ENCODE data around the gene OR4D9. TPM values are rescaled to one million over a fixed set of nuclear protein-coding genes. Genes with fewer than 3 reads are reported as not detected.
A peak's percentile ranks its signal among the peaks of the same experiment; 100 is the strongest.
"Not testable (repeated sequence)": the region's sequence is repeated elsewhere in the genome, so short reads cannot be mapped to it uniquely, and the experiment has no call there.

Gene OR4D9
- not detected for total RNA-seq

DNA sequence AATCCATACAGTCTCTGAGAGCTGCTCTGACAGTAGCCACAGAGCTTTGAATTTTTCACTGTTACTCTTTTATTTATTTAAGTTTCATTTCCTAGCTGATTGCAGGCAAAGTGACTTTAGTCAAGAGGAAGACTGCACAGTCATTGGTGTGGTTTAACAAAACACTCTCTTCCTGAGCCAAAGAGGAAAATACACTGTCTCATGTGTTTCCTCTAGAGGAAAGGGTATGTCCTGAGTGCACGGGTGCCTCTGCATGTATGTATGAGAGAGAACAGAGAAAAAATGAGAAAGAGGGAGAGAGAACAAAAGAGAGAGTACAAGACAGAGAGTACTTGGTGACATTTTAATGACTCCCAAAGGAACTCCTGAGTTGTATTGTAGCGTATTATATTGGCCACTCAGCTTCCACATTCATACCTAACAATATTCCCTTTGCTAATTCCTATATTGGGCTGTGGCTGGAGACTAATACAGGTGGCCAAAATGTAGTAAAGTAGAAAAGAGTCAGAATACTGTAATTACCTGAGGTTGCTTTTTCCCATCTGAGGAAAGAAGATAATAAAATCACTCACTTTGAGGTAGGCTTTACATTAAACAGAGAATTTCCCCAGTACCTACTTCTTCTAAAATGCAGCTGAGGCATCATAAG is at the start of gene OR4D9:
Gene OR4D9, plus strand, starts transcription at position 599 of the 649 bp plus-strand sequence. CDS start 3,374 bp downstream, outside the sequence.
- Mint-ChIP-seq H3K36me3 (peaks cover 7% of the 10 kb centered on the region), H3K27me3 (peaks cover 2% of the 10 kb centered on the region), H3K9me3 (peaks cover 7% of the 10 kb centered on the region), H3K27ac (peak within 1 kb of the TSS; percentile 79), H3K4me3 (peak within 1 kb of the TSS; percentile 24), H3K4me1 (peaks cover 27% of the 10 kb centered on the region)
- DNase-seq (no peak), ATAC-seq (ENCODE audit: low read depth) (peak; percentile 98)
- POLR2A ChIA-PET: interaction anchor here (0.6 to 1.4 kb wide), 3 partner anchors 105 to 1711 kb away, joined by 3 to 6 read pairs (median 3); partner anchors contain the start of genes OSBP and PATL1

DNA sequence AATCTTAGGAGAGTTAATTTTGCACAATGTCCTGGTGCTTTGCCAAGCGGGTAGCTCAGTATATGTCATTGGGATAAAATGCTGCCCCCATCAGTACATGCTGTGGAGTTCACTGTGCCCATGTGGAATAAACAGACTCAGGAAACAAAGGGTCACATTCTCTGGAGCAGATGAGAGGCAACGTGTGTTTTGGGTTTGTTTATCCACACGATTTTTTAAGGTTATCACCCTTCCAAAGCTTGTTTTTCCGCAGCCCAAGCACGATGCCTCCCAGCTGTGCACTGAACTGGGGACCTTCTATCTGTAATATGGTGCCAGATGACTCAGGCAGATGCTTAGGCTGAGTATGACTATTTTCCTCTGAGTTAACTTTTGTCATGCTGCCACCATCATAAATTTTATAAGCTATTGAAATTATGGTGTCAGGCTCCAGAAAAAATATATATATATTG is 48.1 kb upstream of the OR4D9 start:
- Mint-ChIP-seq H3K27ac (no peak overlapping the region), H3K36me3 (no peaks in the 10 kb centered on the region), H3K9me3 (no peaks in the 10 kb centered on the region), H3K27me3 (peaks cover 16% of the 10 kb centered on the region), H3K4me3 (no peak overlapping the region), H3K4me1 (no peaks in the 10 kb centered on the region)
- ATAC-seq (ENCODE audit: low read depth): no peak
- POLR2A ChIA-PET: no interaction called here
- DNase-seq: no peak

DNA sequence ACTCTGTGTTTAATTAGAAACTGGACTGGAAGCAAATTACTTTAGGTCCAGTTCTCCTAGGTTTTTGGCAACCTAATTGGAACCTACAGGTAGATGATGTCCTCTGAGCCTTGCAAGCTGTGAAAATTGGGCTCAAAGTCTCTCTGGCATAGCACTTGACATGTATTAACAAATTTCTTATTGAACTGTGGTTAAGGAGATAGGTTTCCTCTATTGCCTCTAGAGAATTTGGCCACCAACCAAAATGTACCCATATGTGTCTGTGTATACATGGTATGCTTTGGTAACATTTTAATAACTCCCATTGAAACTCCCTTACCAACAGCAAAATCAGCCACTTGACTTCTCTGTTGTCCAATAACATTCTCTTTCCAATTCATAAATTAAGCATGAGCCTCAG is 38.3 kb upstream of the OR4D9 start, which contains the start of gene OR4D10:
Gene OR4D10, plus strand, starts transcription at position 301 of the 400 bp plus-strand sequence. CDS start 4,115 bp downstream, outside the sequence.
- no peak for ATAC-seq (ENCODE audit: low read depth)
- peaks cover 16% of the 10 kb centered on the region for H3K27me3 Mint-ChIP-seq
- POLR2A ChIA-PET: interaction anchor here (0.5 kb wide), 1 partner anchor 796 kb away, joined by 3 read pairs; no protein-coding TSS in a partner anchor

DNA sequence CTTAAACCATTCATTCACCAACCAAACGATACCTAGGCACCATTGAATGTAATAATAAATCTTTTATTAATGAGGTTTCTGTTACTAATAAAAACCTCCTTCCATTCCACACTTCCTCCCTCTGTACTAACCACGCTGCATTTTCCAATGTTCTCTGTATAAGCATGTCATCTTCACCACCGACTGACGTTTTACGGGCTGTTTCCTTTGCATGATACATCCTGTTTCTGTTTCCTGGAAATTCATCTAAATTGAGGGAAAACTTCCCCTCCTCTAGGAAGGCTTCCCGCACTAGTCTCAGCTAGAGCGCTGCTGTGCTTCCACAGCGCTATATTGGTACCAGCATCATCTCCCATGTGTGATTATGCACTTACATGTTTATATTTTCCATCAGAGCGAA is 36.2 kb upstream of the OR4D9 start:
- Mint-ChIP-seq H3K27ac (no peak overlapping the region), H3K36me3 (no peaks in the 10 kb centered on the region), H3K4me1 (no peaks in the 10 kb centered on the region), H3K9me3 (no peaks in the 10 kb centered on the region), H3K27me3 (peaks cover 12% of the 10 kb centered on the region), H3K4me3 (no peak overlapping the region)
- DNase-seq: no peak
- POLR2A ChIA-PET: no interaction called here
- no peak for ATAC-seq (ENCODE audit: low read depth)

More for the DNA sequence above, 38.3 kb upstream of the OR4D9 start, which contains the start of gene OR4D10:
- H3K4me3 Mint-ChIP-seq: no peak within 1 kb of the TSS
- no peaks in the 10 kb centered on the region for H3K36me3 Mint-ChIP-seq
- no peaks in the 10 kb centered on the region for H3K9me3 Mint-ChIP-seq
- no peaks in the 10 kb centered on the region for H3K4me1 Mint-ChIP-seq
- H3K27ac Mint-ChIP-seq: no peak within 1 kb of the TSS
- DNase-seq: no peak

DNA sequence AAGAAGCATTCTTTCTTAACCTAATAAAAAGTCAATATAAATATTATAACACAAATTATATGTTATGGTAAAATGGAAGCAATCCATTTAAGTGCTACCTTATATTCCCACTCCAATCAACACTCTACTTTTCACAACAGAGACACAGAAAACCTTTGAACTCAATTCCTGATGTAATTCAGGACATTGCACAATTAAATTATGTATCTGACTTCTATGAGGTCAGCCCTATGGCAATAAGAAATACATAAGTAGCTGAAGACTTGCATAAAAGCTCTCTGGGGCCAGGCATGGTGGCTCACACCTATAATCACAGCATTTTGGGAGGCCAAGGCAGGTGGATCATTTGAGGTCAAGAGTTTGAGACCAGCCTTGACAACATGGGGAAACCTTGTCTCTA is 31.4 kb upstream of the OR4D9 start:
- H3K9me3 Mint-ChIP-seq: no peaks in the 10 kb centered on the region
- POLR2A ChIA-PET: no interaction called here
- H3K4me3 Mint-ChIP-seq: no peak overlapping the region
- DNase-seq (no peak), ATAC-seq (ENCODE audit: low read depth) (no peak)
- H3K27me3 Mint-ChIP-seq: peaks cover 9% of the 10 kb centered on the region
- no peaks in the 10 kb centered on the region for H3K4me1 Mint-ChIP-seq
- H3K27ac Mint-ChIP-seq: no peak overlapping the region
- no peaks in the 10 kb centered on the region for H3K36me3 Mint-ChIP-seq

DNA sequence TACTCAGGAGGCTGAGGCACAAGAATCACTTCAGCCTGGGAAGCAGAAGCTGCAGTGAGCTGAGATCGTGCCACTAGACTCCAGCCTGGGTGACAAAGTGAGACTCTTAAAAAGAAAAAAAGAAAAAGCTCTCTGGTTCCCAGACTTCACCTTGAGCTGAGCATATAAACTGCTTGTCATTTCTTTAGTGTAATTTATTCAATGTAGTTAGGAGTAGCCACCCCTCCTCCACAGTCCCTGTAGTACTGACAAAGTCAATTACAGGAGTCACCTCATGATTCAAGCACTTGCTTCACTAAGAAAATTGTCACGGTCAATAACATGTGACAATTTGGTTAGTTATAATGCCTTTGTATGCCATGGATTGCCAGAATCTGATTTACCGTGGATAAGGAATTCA is 31.0 kb upstream of the OR4D9 start:
- Mint-ChIP-seq H3K36me3 (no peaks in the 10 kb centered on the region), H3K27me3 (peaks cover 9% of the 10 kb centered on the region), H3K27ac (no peak overlapping the region), H3K4me3 (no peak overlapping the region), H3K9me3 (no peaks in the 10 kb centered on the region), H3K4me1 (no peaks in the 10 kb centered on the region)
- POLR2A ChIA-PET: no interaction called here
- no peak for ATAC-seq (ENCODE audit: low read depth)
- no peak for DNase-seq

DNA sequence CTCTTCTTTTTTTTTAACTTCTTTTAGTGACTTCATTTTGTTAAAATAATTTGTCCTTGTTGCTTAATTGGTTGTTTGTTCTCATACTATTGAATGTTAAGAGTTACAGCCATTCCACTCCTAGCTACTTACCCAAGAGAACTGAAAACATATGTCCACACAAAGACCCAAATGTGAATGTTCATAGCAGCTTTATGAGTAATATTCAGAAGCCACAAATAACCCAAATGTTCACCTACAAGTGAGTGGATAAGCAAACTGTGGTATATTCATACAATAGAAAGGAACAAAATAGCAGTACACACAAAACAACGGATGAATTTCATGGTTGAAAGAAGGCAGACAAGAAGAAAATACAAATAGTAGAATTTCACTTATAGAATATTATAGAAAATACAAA is 9.4 kb upstream of the OR4D9 start:
- Mint-ChIP-seq H3K36me3 (peaks cover 1% of the 10 kb centered on the region), H3K27me3 (peaks cover 11% of the 10 kb centered on the region), H3K9me3 (peaks cover 5% of the 10 kb centered on the region), H3K4me3 (no peak overlapping the region), H3K27ac (no peak overlapping the region), H3K4me1 (peaks cover 8% of the 10 kb centered on the region)
- POLR2A ChIA-PET: interaction anchor here (0.6 kb wide), 1 partner anchor 35 kb away, joined by 4 read pairs; no protein-coding TSS in a partner anchor
- no peak for ATAC-seq (ENCODE audit: low read depth)
- DNase-seq: no peak

DNA sequence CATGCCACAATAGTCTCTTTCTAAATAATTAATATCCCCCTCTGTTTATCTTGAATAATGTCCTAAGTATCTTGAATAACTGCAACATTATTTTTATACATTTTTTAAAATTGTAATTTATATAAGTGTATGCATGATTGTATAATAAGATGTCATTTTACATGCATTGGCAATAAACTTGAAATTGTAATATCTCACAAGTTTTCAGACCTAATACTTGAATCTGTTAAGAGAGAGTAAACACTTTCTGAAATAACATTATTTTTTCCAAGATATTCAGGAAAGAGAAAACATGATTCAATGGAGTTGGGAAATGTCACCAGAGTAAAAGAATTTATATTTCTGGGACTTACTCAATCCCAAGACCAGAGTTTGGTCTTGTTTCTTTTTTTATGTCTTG is 8.1 kb upstream of the OR4D9 start, which contains the start of gene OR4D11:
Gene OR4D11, plus strand, starts transcription at position 301 of the 400 bp plus-strand sequence. Its CDS starts 0 bp downstream, at position 301.
- POLR2A ChIA-PET: no interaction called here
- H3K27ac Mint-ChIP-seq: no peak within 1 kb of the TSS
- ATAC-seq (ENCODE audit: low read depth): no peak

DNA sequence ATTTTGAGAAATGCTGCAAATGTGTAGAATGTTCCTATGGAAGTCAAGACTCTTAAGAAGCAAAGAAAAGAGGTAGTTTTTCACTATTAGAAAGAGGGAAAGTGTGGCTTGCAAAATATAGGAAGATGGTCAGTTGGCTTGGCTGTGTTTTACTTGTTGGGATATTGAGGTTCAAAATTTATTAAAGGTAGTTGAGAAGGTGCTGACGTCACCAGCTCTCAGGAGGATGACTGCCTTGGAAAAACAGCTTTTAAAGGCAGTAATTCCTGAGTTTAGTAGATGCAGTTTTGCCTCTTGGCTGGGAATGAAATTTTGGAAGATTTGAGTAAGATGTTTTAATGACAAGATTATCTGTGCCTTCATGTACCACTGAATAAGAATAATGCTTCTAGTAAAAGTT is 336 bp downstream of the OR4D9 start:
- POLR2A ChIA-PET: interaction anchor here (0.7 kb wide), 2 partner anchors 47 to 49 kb away, joined by 4 to 5 read pairs; no protein-coding TSS in a partner anchor
- H3K9me3 Mint-ChIP-seq: peaks cover 7% of the 10 kb centered on the region
- DNase-seq (no peak), ATAC-seq (ENCODE audit: low read depth) (no peak)
- H3K4me1 Mint-ChIP-seq: peaks cover 27% of the 10 kb centered on the region
- peaks cover 2% of the 10 kb centered on the region for H3K27me3 Mint-ChIP-seq
- no peak overlapping the region for H3K27ac Mint-ChIP-seq
- H3K4me3 Mint-ChIP-seq: no peak overlapping the region
- H3K36me3 Mint-ChIP-seq: peaks cover 7% of the 10 kb centered on the region

More for the DNA sequence above, 8.1 kb upstream of the OR4D9 start, which contains the start of gene OR4D11:
- peaks cover 8% of the 10 kb centered on the region for H3K4me1 Mint-ChIP-seq
- peaks cover 1% of the 10 kb centered on the region for H3K36me3 Mint-ChIP-seq
- H3K9me3 Mint-ChIP-seq: peaks cover 5% of the 10 kb centered on the region
- no peak within 1 kb of the TSS for H3K4me3 Mint-ChIP-seq
- peaks cover 5% of the 10 kb centered on the region for H3K27me3 Mint-ChIP-seq
- DNase-seq: no peak

DNA sequence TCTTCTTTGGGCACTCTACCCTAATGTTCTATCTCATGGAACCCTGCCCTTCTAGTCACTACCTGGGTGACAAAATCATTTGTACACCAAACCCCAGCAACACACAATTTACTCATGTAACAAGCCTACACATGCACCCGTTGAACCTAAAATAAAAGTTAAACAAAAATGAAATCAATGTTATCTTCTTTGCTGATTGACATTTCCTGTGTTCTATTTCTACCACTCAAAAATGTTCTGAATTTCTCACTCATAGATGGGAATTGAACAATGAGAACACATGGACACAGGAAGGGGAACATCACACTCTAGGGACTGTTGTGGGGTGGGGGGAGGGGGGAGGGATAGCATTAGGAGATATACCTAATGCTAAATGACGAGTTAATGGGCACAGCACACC is 8.8 kb downstream of the OR4D9 start:
- H3K9me3 Mint-ChIP-seq; ATAC-seq (ENCODE audit: low read depth); H3K4me1 Mint-ChIP-seq; H3K4me3 Mint-ChIP-seq; DNase-seq; POLR2A ChIA-PET; H3K27ac Mint-ChIP-seq; H3K36me3 Mint-ChIP-seq: not testable (repeated sequence)
- H3K27me3 Mint-ChIP-seq: peaks cover 24% of the 10 kb centered on the region

DNA sequence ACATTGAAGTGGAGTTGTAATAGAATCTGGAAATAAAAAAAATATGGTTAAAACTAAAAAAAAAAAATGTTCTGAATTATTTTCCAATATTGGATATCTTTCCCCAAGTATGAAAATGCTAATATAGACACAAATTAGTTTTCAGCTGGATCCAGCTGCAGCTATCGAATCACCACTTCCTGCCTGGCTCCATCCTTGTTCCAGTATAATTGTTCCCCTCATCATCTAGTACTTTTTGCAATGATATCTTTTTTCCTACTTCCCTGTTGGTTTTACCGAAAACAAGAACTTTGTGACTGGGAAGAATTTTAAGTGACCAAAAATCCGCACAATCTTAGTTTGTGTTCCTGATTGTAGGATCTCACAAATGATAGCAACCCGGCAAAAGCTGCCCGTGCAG is 9.4 kb downstream of the OR4D9 start:
- DNase-seq: no peak
- Mint-ChIP-seq H3K9me3 (no peaks in the 10 kb centered on the region), H3K36me3 (no peaks in the 10 kb centered on the region), H3K27ac (no peak overlapping the region), H3K4me3 (no peak overlapping the region), H3K27me3 (peaks cover 27% of the 10 kb centered on the region), H3K4me1 (no peaks in the 10 kb centered on the region)
- ATAC-seq (ENCODE audit: low read depth): no peak
- POLR2A ChIA-PET: no interaction called here

DNA sequence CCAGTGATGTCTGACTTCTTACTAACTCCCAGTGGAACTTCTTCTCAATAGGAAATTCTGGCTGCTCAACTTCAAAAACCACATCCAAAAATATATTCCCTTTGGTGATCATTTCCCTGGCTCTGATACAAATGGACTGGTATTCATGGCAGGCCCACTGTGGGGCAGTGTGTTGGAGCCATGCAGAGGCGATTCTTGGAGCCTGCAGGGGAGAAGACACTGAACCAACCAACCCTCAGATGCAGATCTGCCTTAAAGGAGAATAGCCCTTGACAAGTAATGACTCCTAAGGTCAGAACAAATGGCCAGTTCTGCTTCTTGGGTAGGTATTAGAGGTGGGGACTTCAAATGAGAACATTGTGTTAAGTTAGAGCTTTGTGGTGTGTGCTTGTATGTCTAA is 12.2 kb downstream of the OR4D9 start:
- POLR2A ChIA-PET: no interaction called here
- ATAC-seq (ENCODE audit: low read depth): no peak

DNA sequence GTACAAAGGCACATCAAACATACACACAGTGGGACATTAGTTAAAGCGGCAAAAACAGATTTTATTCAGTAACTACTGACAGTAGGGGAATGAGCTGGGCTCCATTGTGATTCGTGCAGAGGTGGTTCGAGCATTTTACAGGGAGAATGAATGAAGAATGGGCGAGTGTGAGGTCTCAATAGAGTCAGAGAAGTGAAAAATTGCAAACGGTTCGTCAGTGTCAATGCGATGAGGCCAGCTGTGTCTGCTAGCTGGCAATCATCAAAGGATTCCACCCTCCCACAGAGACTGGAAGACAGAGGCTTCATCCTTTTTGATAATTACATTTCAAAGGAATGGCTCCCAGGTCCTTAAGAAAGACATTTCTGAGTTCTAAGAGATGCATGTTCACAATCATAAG is 17.4 kb downstream of the OR4D9 start:
- Mint-ChIP-seq H3K27me3 (peaks cover 28% of the 10 kb centered on the region), H3K36me3 (no peaks in the 10 kb centered on the region), H3K27ac (no peak overlapping the region), H3K4me3 (no peak overlapping the region), H3K9me3 (no peaks in the 10 kb centered on the region), H3K4me1 (peaks cover 1% of the 10 kb centered on the region)
- ATAC-seq (ENCODE audit: low read depth) (no peak), DNase-seq (no peak)
- POLR2A ChIA-PET: no interaction called here

More for the DNA sequence above, 12.2 kb downstream of the OR4D9 start:
- Mint-ChIP-seq H3K9me3 (no peaks in the 10 kb centered on the region), H3K4me1 (no peaks in the 10 kb centered on the region), H3K27me3 (peaks cover 29% of the 10 kb centered on the region), H3K36me3 (no peaks in the 10 kb centered on the region), H3K4me3 (no peak overlapping the region), H3K27ac (no peak overlapping the region)
- DNase-seq: no peak

DNA sequence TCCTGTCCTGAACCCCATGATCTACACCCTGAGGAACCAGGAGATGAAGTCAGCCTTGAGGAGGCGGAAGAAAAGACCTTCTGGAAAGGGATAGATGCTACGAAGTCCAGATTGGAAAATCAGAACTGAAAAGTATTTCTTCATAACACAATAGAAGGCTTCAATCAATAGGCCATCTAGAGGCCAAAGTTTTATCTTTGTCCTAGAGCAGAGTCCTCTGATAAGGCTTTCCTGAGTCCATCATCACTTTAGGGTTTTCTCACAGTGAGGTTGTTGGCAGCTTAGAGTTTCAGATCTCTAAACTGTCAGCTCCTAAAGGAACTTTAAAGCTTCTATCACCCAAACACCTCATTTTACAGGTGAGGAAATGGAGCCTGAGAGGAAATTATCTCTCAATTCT is 21.3 kb downstream of the OR4D9 start:
- Mint-ChIP-seq H3K4me1 (peaks cover 6% of the 10 kb centered on the region), H3K27me3 (peaks cover 18% of the 10 kb centered on the region), H3K36me3 (no peaks in the 10 kb centered on the region), H3K9me3 (no peaks in the 10 kb centered on the region), H3K27ac (no peak overlapping the region), H3K4me3 (no peak overlapping the region)
- no peak for ATAC-seq (ENCODE audit: low read depth)
- DNase-seq: no peak
- POLR2A ChIA-PET: no interaction called here
